Endodermal cell (in vitro differentiated cells): ENCODE measurements around the gene MOB3B. TPM values are rescaled to one million over a fixed set of nuclear protein-coding genes. Genes with fewer than 3 reads are reported as not detected.

Source experiments
- DNase-seq: peaks from one replicate; pipeline ENCODE4 v3.0.0-alpha.2; 2017
- H3K27ac ChIP-seq: 2 replicates; pipeline ENCODE4 v1.5.1; 2013; ENCODE audit warnings: mild to moderate bottlenecking, low read depth, low read length, moderate library complexity
- H3K27me3 ChIP-seq: 2 replicates; pipeline ENCODE4 v1.6.1; 2013; ENCODE audit warnings: mild to moderate bottlenecking, low read length, moderate library complexity; ENCODE audit not compliant: insufficient read depth, control insufficient read depth, poor library complexity, severe bottlenecking
- H3K36me3 ChIP-seq: 2 replicates; pipeline ENCODE4 v1.7.0; 2013; ENCODE audit warnings: mild to moderate bottlenecking, low read length, moderate library complexity; ENCODE audit not compliant: control insufficient read depth, insufficient read depth
- H3K4me1 ChIP-seq: one replicate; pipeline ENCODE4 v1.7.0; 2013; ENCODE audit warnings: low read length; ENCODE audit not compliant: control insufficient read depth, insufficient read depth
- H3K4me3 ChIP-seq: 2 replicates; pipeline ENCODE4 v1.5.1; 2013; ENCODE audit warnings: mild to moderate bottlenecking, low read length, moderate library complexity
- H3K9ac ChIP-seq: 2 replicates; pipeline ENCODE4 v1.6.1; 2013; ENCODE audit warnings: mild to moderate bottlenecking, low read length, moderate library complexity; ENCODE audit not compliant: poor library complexity, severe bottlenecking; ENCODE audit errors: extremely low read depth
- H3K9me3 ChIP-seq: 2 replicates; pipeline ENCODE4 v1.6.1; 2013; ENCODE audit warnings: mild to moderate bottlenecking, low read length, moderate library complexity; ENCODE audit not compliant: control insufficient read depth
- H3K27ac Mint-ChIP-seq: 2 replicates; pipeline ENCODE4 v1.8.0; 2020; ENCODE audit warnings: mixed read lengths
- H3K27me3 Mint-ChIP-seq: 2 replicates; pipeline ENCODE4 v1.8.0; 2021; ENCODE audit warnings: mild to moderate bottlenecking, mixed read lengths; ENCODE audit not compliant: insufficient read depth
- H3K36me3 Mint-ChIP-seq: 2 replicates; pipeline ENCODE4 v1.8.0; 2020; ENCODE audit warnings: low read depth, mixed read lengths
- H3K4me1 Mint-ChIP-seq: 2 replicates; pipeline ENCODE4 v1.8.0; 2020; ENCODE audit warnings: mixed read lengths
- H3K4me3 Mint-ChIP-seq: 2 replicates; pipeline ENCODE4 v1.8.0; 2020; ENCODE audit warnings: mild to moderate bottlenecking, moderate library complexity, mixed read lengths
- H3K9me3 Mint-ChIP-seq: 2 replicates; pipeline ENCODE4 v1.8.0; 2020; ENCODE audit warnings: mild to moderate bottlenecking, mixed read lengths
- CTCF ChIP-seq: fragments of 200-600 bp; sonication (generic); conservative IDR thresholded peaks from 2 replicates; pipeline ENCODE4 v1.5.0; 2021; ENCODE audit warnings: antibody characterized with exemption, mild to moderate bottlenecking
- WGBS, 2 experiments: methylation state at CpG; one replicate each; pipeline versions ENCODE4 v1.1.5 to v1.1.7; 2013; ENCODE audit warnings: missing lambda C conversion rate in 2 of 2, mixed read lengths in 1 of 2; ENCODE audit not compliant: insufficient coverage in 1 of 2, insufficient read length in 1 of 2; 5-methylcytosine and 5-hydroxymethylcytosine counted together
- total RNA-seq, 2 donors: library from RNA; stranded (reverse); fragmentation: NEBNext Ultra II Directional in 1 of 2; extraction: Animal tissue kit (Norgen Biotek cat#: 25700) in 1 of 2; gene quantifications; 2 replicates in 1 of 2; 3 replicates in 1 of 2; pipeline ENCODE4 v1.2.1, GENCODE V29; 2021

The MOB3B gene
- total RNA-seq, 2 donors from 2014 or later = 5.6 to 6.2 TPM

DNA sequence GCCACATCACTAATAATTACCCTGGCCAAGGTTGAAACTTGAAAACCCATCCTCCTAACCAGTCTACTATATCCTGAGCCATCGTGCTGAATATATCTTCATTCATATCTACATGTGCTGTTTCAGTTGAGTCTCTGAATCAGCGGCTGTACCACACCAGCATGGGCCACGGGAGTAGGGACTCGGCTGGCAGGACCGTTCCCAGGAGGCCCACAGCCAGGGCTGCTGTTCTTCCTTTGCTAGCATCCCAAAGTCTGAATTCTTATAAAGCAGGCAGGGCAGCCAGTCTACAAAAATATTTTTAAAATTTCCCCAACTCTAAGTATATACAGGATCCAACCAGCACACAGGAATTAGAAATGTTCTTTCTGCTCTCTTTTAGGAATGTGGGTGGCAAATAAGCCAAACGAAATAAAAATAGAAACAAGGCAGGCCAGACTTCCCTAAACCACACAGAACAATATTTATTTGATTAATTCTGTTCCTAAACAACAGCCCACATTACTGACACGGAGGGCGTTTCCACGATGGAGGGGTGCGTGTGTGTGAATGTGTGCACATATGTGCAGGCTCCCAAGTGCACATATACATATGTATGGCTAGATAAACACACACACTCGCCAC, 189.8 kb downstream of the MOB3B start:
- Mint-ChIP-seq H3K27me3 (peaks cover 2% of the 10 kb centered on the region), H3K27ac (no peak overlapping the region), H3K4me1 (no peaks in the 10 kb centered on the region), H3K9me3 (peaks cover 7% of the 10 kb centered on the region), H3K36me3 (no peaks in the 10 kb centered on the region), H3K4me3 (no peak overlapping the region)
- Histone ChIP-seq H3K4me3 (no peak overlapping the region), H3K36me3 (no peaks in the 10 kb centered on the region), H3K27me3 (no peaks in the 10 kb centered on the region), H3K4me1 (no peaks in the 10 kb centered on the region), H3K9ac (no peak overlapping the region), H3K9me3 (no peaks in the 10 kb centered on the region), H3K27ac (no peak overlapping the region)
- no peak for DNase-seq
- TF ChIP-seq CTCF = no peak
- 90 to 100% methylated on average over 2 to 11 of the region's 11 CpGs for WGBS, 2 experiments

DNA sequence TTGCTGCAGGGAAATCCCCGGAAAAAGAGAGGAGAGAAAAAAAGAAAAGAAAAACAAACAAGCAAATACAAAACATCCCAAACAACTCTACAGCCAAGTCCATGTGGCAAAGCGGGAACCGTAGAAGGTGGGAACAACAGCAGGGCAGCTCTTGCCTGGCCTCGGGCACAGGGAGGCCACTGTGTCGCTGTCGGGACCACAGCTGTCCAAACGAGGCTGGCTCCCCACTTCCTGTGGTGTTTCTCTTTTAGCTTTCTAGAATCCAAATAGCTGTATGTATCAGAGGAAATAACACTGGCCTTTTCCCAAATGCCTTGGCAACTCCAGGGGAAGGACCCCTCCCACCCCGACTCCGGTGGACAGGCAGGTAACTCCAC, 191.1 kb downstream of the MOB3B start:
- 72 to 94% methylated on average over 5 to 9 of the region's 9 CpGs for whole genome bisulfite sequencing, 2 experiments
- H3K4me3 ChIP-seq = no peak overlapping the region
- peaks cover 4% of the 10 kb centered on the region for H3K4me1 Mint-ChIP-seq
- TF ChIP-seq CTCF = no peak
- H3K36me3 Mint-ChIP-seq = no peaks in the 10 kb centered on the region
- no peak overlapping the region for H3K27ac Mint-ChIP-seq
- H3K27ac ChIP-seq = no peak overlapping the region
- no peak overlapping the region for H3K9ac ChIP-seq
- peaks cover 7% of the 10 kb centered on the region for H3K9me3 Mint-ChIP-seq
- no peaks in the 10 kb centered on the region for H3K9me3 ChIP-seq
- no peaks in the 10 kb centered on the region for H3K4me1 ChIP-seq
- peaks cover 2% of the 10 kb centered on the region for H3K27me3 Mint-ChIP-seq
- no peak for DNase-seq
- no peaks in the 10 kb centered on the region for H3K36me3 ChIP-seq
- no peaks in the 10 kb centered on the region for H3K27me3 ChIP-seq
- H3K4me3 Mint-ChIP-seq = no peak overlapping the region

DNA sequence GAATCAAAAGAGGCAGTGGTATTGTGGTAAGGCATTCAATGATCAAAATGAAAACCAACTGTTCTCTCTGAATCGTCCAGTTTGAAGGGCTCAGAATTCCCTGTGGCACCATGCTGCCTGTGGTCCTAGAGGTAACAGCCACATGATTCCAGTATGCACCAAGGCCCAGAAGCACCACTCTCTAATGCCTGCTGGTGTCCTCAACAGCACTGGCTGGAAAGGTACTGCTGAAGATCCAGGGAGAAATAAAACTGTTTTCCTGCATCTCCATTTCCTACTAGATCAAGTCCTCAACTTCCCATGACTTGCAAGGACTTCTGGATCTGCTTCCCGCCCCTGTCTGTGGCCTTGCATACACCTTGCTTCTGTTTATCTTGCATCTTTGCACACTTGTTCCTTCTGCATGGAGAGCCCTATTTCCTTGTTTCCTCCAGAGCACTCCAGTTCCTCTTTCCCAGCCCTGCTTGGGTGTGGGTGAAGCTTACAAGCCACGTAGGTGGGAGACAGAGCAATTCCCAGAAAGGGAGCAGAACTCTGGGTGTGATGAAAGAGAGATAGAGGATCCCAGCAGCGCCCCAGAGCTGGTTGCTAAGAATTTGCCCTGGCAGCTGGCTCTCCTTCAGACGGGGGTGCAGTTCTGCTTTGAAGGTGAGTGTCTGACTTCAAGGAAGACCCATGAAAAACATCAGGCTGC, 191.6 kb downstream of the MOB3B start:
- H3K4me1 Mint-ChIP-seq = peaks cover 6% of the 10 kb centered on the region
- H3K4me3 ChIP-seq = no peak overlapping the region
- no peak overlapping the region for H3K27ac ChIP-seq
- no peaks in the 10 kb centered on the region for H3K9me3 ChIP-seq
- 71 to 82% methylated on average over 1 to 5 of the region's 5 CpGs for WGBS, 2 experiments
- no peak overlapping the region for H3K9ac ChIP-seq
- no peak overlapping the region for H3K27ac Mint-ChIP-seq
- H3K4me1 ChIP-seq = no peaks in the 10 kb centered on the region
- DNase-seq = no peak
- H3K36me3 ChIP-seq = no peaks in the 10 kb centered on the region
- peaks cover 6% of the 10 kb centered on the region for H3K9me3 Mint-ChIP-seq
- peaks cover 2% of the 10 kb centered on the region for H3K27me3 Mint-ChIP-seq
- H3K27me3 ChIP-seq = no peaks in the 10 kb centered on the region
- no peaks in the 10 kb centered on the region for H3K36me3 Mint-ChIP-seq
- no peak for TF ChIP-seq CTCF
- H3K4me3 Mint-ChIP-seq = no peak overlapping the region
